ENCODE measurements around the gene MAOA.
"Not testable (repeated sequence)": the region's sequence is repeated elsewhere in the genome, so short reads cannot be mapped to it uniquely, and the experiment has no call there.

DNA sequence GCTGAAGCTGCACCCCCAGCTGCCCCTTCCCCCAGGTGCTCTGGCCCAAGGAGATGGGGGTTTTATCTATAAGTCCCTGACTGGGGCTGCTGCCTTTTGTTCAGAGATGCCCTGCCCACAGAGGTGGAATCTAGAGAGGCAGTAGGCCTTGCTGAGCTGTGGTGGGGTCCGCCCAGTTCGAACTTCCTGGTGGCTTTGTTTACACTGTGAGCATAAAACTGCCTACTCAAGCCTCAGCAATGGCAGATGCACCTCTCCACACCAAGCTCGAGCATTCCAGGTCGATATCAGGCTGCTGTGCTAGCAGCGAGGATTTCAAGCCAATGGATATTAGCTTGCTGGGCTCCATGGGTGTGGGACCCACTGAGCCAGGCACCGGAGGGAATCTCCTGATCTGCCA lies 71.2 kb downstream of the MAOA start:
- TF ChIP-seq CTCF, POLR2A (IDR thresholded peaks at IDR 0.05): not testable (repeated sequence)
